ENCODE results near the gene MYCL. TPM values are rescaled to one million over a fixed set of nuclear protein-coding genes. Genes with fewer than 3 reads are reported as not detected.

MYCL gene
- total and polyA plus RNA-seq, 2 of the 13 experiments (the other 11 are each of a cell fraction or from before 2014, with no cell fraction given) = 0.31 to 1.7 TPM

- no peak for TF ChIP-seq ETV5 (CRISPR knock-in tag; IDR thresholded peaks at IDR 0.05; ENCODE audit: borderline replicate concordance)
- no peak for TF ChIP-seq NFYB (CRISPR knock-in tag; IDR thresholded peaks at IDR 0.05)
- TF ChIP-seq ZFP36L1 (CRISPR knock-in tag; IDR thresholded peaks at IDR 0.05) = no peak
- no peak for TF ChIP-seq ZSCAN31 (CRISPR knock-in tag; IDR thresholded peaks at IDR 0.05; ENCODE audit: low read depth)
- TF ChIP-seq HMGXB4 (CRISPR knock-in tag; IDR thresholded peaks at IDR 0.05; ENCODE audit: borderline replicate concordance in 1 of 2, low read depth in 1 of 2) = no peak
- no peak for TF ChIP-seq ZFYVE20 (CRISPR knock-in tag; IDR thresholded peaks at IDR 0.05; ENCODE audit: borderline replicate concordance, low read depth)
- peak; percentile 74 for TF ChIP-seq ELF3 (CRISPR knock-in tag; IDR thresholded peaks at IDR 0.05)
- TF ChIP-seq MZF1 (CRISPR knock-in tag; IDR thresholded peaks at IDR 0.05; ENCODE audit: borderline replicate concordance) = no peak
- no peak for TF ChIP-seq ZNF552 (CRISPR knock-in tag; IDR thresholded peaks at IDR 0.05; ENCODE audit: borderline replicate concordance)
- no peak for TF ChIP-seq STAT5B (CRISPR knock-in tag; IDR thresholded peaks at IDR 0.05)
- peak; percentile 81; the same call in 1 of the 2 replicates for TF ChIP-seq ZNF878 (CRISPR knock-in tag; IDR thresholded peaks at IDR 0.05)
- no peak for TF ChIP-seq MXD1 (CRISPR knock-in tag; IDR thresholded peaks at IDR 0.05)
- no peak for TF ChIP-seq TMF1 (CRISPR knock-in tag; IDR thresholded peaks at IDR 0.05; ENCODE audit: low read depth)
- no peak for TF ChIP-seq NAIF1 (CRISPR knock-in tag; IDR thresholded peaks at IDR 0.05; ENCODE audit: borderline replicate concordance)
- no peak for TF ChIP-seq EZH2 (conservative IDR thresholded peaks at IDR 0.05; ENCODE audit: low read depth, low read length)
Measured at GRCh38 chr1:39852214-39852791, 49.4 kb downstream of the MYCL start (continued).
